Adrenal gland (tissue), 5 donors: ENCODE measurements around the gene ADIPOR2.

Experiments used
- CTCF ChIP-seq, 6 experiments: fragments of 450-650 bp in 4 of 6; fragments of 200-600 bp in 2 of 6; sonication (generic) in 1 of 6; IDR thresholded peaks; 1 replicate in 5 of 6; 2 replicates in 1 of 6; pipeline versions ENCODE4 v1.5.1 to v1.8.0; 2016 to 2021; ENCODE audit warnings: antibody characterized with exemption in 6 of 6, mild to moderate bottlenecking in 2 of 6, moderate library complexity in 1 of 6
- POLR2A ChIP-seq, 2 donors: fragments of 450-650 bp; IDR thresholded peaks; one replicate each; pipeline ENCODE4 v1.6.1; 2017; ENCODE audit warnings: antibody characterized with exemption in 2 of 2, mild to moderate bottlenecking in 2 of 2, moderate library complexity in 1 of 2
- donor health status: DM: no; HTN: no; CAD: no.

- TF ChIP-seq CTCF (IDR thresholded peaks at IDR 0.05) (no peak), POLR2A (IDR thresholded peaks at IDR 0.05) (no peak)
These were observed 48.4 kb upstream of the ADIPOR2 start for GRCh38 chr12:1642513-1642912.
